ENCODE results near the gene DTNBP1.

Gene DTNBP1

DNA sequence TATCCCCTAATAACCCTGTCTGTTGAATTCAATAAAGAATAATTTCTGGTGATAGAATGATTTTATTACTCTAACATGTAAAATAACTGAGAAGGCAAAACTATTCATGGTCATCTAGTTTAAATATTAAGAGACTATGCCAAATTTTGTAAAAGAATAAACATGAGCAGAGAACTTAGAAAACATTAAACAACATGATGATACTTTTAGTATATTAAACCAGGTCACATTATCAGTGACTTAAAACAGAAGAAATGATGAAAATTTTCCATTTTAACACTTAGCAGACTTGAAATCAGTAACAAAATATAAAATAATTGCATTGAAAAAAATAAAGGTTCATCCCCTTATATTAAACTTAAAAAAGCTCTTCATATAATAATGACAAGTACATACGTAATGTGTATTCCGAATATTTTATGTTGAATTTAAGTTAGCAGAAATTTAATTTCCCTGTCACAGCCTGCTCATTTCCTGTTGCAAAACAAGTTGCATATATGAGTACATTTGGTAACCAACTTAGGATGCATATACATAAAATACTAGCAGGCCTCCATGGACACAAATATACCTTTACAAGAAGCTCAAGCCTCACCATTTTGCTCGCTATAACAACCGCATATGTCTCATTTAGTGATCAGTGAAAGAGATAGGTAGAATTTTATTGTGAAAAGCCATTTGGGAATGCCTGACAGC, 40.6 kb downstream of the DTNBP1 start:
- DNase-seq, result no peak

DNA sequence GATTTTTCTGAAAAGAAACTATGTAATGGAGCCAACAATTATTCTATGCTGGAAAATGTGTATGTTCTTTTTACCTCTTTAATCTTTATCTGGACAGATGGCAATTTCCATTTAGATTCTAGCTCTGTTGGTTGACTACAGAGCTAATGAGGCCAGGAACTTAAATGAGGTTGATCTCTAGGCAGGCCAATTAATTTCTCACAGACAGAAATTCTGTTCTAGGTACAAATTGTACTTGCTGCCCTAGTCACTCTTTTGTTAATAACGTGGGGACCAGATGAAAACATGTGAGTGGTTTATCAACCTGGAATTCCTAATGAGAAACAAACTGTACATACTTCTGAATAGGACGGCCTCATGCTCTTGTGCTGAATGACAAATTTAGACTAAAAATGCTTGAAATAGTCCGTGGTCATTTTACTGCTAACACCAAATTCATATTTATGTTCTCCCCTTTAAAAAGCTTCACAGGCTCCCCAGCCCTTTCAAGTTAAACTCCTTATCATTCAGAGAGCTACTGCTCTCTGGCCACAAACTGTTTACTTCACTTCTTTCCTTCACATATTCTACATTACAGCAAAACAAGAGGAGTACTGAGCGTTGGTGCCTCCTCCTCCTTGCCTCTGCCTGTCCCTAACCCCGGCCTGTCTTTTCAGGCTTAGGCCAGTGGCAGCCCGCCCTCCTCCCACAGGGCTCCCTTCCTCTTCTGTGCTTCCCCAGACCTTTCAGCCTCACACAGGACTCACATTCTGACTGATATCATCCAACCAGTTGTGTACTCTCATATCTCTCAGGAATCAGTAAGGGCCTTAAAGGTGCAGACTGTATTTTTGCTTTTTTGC, 41.4 kb downstream of the DTNBP1 start:
- DNase-seq, result no peak

DNA sequence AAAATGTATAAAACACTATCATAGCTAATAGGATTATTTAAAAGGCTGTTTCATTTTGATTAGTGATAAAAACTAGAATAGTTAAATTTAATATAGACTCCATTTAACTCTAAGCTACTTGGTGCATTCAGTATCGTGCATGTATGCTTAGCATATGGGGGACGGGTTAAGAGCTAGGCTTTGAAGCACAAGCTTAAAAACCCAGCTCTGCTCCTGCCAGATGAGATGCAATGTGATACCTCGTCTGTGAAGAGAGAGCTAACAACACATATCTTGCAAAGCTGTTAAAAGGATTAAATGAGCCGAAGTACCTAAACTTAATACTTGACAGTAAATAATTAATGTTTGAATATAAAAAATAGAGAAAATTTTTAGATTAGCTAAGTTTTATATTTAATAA, 42.2 kb downstream of the DTNBP1 start:
- DNase-seq, result no peak

DNA sequence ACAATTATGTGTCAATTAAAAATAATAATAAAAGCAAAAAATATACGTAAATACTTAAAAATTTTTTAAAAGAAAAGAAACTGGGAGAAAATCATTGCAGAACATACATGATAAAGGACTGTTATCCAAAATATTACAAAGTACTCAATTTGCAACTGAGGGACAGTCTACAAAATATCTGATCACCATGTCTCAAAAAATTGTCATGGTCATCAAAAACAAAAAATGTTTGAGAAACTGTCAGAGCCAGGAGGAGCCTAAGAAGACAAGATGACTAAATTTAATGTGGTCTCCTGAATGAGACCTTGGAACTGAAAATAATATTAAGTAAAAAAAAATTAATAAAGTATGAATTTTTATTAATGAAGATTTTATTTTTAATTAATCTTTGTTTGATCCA, 43.5 kb downstream of the DTNBP1 start:
- no peak for DNase-seq

DNA sequence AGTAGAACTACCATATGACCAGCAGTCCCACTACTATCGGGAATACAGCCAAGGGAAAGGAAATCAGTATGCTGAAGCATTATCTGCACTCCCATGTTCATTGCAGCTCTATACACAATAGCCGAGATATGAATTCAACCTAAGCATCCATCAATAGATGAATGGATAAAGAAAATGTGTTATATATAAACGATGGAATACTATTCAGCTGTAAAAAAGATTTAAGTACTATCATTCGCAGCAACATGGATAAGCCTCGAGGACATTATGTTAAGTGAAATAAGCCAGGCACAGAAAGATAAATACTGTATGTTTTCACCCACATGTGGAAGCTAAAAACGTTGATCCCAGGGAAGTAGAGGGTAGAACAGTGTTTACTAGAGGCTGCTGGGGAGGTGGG, 44.1 kb downstream of the DTNBP1 start:
- no peak for DNase-seq

DNA sequence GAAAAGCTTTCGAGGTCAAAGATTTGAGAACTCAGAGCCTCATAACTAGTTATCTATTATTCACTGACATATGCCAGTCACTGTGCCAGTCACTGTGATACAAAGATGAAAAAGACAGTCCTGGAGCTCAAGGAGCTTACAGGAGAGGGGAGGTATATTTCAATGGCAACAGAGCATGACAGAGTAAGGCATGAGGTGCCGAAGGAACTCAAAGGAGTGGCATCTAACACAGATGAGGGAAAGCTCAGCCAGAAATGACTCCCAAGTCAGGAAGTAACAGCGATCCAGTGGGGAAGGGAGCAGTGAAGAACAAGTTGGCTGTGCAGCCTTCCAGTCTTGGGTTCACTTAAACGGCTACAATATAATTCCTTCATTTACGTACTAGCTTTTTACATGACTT, 46.6 kb downstream of the DTNBP1 start:
- peak; percentile 2 for DNase-seq

DNA sequence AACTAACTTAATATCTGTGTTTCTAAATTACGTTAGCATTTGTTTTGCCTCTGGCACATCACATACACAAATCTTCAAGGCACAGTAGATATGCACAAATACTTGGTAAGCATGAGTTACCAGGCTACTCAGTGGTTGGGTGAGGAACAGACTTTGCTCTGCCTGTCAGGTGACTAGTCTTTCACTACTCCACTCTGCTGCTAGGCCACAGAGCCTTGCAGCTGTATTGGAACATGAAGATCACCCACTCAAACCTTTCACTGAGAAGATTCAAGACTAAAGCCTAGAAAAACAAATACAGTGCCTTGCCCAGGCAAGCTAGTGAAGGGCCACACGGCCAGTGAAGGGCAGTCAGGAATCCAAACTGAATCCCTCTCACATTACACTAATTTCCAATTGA, 47.0 kb downstream of the DTNBP1 start:
- DNase-seq, result peak; percentile 22

DNA sequence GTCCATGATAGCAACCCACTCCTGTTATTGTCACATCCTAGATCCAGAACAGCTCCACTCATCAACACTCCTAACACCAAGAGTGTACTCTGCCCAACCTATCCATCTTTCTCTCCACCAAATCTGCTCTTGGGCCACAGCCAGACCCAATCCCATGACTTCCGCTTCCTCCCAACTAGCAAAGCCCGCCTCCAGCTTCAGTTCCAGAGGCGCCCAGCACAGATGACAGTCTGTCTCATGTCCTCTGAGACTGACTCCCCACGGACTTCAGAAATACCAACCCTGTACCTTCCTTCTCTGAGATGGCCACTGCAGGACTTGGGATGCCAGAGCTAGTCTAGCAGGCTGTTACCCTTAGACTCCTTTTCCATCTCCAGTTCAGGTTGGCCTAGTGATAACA, 48.6 kb downstream of the DTNBP1 start:
- no peak for DNase-seq

DNA sequence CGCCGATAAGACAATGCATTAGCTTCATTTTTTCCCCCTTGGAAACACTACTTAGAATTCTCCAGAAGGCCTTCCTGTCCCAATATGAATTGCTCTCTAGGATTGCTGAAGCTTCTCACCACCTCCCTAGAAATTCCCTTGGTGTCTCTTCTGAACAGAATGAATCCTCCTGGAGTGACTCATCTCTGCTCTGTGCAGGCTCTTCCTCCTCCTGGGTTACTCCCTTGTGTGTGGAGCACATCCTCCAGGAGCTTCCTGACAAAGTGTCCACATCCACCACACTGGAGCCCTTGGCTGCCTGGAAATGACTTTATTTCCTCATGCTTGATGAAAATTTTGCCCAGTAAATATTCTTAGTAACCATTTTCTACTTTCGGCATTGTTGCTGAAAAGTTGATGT, 54.4 kb downstream of the DTNBP1 start:
- DNase-seq, result peak; percentile 87

DNA sequence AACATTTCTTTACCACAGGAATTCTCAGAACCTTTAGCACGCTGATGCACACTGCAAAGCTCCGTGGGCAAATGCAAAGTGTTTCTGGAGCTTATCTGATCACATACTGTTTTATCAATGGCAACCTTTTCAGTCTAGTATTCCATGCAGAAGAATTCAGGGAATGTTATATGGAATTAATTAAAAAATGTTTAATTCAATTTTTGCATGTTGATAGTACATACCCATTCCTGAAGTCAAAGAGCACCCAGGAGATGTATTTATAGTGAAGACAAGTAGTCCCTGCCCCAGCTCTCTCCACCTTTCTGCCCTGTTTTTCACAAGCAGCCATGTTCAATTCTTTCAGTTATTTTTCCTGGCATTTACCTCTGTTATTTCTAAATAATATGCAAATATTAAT, 55.2 kb downstream of the DTNBP1 start:
- no peak for DNase-seq

DNA sequence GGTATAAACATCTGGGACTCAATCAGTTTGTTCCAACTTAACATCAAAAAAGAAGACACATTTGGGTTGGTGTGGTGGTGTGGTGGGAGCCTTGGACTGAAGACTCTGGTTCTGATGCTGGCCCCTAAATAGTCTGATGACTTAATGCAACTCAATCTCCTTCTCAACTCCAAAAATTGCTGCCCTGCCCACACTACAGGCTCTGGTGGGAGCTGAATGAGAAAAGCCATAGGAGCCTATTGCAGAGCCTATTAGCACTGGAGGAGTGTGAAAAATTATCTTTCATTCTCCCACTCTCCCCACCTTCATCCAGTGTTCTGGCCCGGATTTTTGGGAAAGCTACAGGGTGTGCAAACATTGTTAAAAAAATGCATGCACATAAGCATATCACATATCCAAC, 56.5 kb downstream of the DTNBP1 start:
- DNase-seq, result no peak

DNA sequence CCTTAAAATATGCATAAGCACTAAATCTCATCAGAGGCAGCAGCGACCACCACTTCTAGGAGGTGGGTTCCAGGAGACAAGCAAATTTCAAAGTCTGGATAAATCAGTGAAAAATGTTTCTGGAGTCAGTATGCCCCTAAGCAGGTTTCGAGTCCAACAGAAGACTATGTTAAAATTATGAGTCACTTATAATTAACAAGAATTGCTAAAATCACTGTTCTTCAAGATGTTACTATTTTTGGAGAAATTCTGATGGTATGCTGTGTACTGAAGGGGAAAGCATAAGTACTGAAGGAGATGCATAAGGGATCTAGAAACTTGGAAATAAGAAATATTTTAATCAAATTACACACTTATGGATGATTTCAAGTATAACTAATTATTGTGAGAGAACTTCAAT, 58.0 kb downstream of the DTNBP1 start:
- DNase-seq, result no peak

DNA sequence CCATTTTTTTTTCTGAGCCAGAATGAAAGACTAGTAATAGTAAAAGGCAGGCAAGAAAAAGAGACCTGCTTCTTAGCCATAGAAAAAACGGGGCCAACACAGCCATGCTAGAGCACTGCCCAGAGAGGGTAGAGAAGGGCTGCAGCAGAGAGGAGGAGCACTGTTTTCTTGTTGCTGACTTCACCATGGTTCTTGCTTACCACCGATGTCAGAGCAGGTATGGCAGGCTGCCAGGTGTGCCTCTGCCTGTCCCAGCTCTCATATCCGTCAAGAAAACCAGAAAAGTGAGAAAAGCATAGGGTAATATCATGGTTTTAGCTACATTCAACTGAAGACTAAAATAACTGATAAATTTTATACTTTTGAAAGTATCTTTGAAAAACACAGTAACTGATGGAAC, 60.7 kb downstream of the DTNBP1 start:
- no peak for DNase-seq

DNA sequence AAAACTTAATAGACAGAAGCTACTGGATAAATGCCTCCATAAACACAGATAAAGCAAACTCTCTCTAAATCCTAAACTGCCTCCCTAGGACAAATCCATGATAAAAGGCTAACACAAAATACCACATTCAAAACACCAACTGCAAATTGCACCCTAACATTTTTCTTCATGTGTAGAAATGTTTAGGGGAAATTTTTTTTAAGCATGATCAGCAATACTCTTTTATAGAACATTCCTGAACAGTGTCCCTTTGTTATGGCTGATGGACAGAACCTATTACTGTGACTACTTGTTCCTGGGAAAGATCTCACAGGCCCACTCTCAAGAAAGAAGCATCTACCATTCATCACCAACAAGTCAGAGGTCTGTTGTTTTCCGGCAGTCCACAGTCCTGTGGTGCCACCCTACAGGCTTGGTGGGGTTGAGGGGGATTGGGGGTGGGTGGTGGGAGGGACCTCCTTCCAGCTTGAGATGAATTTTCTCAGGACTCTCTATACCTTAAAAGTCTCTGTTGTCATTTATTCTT, 64.5 kb downstream of the DTNBP1 start:
- DNase-seq, result no peak

DNA sequence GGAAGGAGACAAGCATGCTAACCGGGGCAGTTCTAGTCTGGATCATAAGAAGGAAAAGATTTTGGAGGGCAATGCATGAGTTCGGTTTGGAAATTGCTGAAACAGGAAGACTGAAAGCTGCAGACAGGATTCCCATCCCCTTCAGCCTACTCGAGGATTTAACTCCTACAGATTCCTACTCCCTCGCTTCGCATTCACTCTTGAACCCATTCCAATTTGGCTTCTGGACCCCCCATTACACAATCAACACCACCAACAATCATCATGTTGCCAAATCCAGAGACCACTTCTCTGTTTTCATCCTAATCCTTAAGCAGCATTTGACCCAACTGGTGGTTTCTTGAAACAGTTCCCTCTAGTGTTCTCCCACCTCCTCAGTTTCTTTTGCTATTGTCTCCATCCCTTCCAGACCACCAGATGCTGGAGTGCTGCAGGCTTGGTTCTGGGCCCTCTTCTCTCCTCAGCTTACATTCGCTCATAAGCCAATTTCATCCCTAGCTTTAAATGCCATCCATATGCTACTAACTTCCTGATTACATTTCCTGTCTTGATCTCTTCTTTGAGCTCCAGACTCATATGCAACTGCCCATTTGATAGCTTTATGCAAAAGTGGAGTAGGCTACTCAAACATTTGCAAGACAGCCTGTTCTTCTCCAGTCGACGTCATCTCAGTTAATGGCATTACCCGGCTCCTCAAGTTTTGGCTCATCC, 66.5 kb downstream of the DTNBP1 start:
- no peak for DNase-seq

DNA sequence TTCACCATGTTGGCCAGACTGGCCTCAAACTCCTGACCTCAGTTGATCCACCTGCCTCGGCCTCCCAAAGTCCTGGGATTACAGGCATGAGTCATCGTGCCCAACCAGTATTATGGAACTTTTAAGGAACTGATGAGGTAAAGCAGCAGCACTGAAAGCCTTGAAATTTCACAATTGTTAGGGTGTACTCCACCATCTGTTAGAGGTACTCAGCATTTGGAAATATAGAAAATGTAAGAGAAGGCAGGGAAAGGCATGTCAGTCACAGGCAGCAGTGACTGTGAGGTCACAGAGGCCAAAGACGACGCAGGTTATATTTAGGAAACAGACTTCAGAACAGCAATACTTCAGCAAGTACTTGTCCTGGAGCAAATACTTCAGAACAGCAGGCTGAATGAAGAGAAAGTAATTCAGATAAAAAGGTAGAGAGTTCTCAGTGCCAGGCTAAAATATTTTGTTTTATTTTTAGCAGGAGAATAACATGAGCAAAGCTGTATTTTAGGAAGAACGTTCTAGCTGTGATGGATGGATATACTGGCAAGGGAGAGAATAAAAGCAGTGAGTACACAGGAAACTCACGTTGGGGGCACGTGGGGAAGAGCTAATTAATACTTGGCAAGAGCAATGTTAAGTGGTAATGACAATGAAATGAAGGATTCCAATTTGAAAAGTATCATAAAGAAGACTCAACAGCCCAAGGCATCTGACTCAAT, 67.2 kb downstream of the DTNBP1 start:
- DNase-seq, result no peak

DNA sequence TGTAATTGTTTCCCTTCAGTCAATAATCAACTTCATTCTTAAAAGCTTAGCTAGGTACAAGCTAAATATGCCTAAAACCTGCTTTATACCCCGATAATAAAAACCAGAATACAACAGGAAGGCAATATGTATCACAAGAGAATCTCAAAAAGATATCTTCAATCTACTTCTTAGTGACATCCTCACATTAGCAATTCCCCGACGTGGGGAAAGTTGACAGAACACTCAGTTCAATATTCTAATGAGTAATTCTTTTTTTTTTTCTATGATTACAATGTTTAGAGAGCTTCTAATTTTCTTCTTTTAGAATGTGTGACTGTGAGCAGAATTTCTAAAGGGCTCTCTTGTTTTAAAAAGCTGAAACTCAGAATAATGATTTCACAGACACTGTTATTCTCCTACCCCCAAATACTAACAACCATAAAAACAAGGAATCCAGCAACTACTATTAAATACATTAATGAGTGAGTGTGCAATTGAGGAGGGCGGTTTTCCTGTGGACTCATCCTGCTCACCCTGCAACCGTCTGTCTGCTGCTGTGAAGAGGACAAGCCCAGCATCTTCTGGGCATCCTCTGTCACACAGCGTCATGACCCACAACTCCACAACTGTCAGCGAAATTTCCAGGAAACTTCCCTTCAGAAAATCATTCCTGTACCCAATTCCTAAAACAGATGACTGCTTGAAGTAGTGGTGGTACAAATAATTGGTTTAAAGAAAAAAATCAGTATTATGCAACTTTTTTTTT, 68.1 kb downstream of the DTNBP1 start:
- DNase-seq, result no peak

DNA sequence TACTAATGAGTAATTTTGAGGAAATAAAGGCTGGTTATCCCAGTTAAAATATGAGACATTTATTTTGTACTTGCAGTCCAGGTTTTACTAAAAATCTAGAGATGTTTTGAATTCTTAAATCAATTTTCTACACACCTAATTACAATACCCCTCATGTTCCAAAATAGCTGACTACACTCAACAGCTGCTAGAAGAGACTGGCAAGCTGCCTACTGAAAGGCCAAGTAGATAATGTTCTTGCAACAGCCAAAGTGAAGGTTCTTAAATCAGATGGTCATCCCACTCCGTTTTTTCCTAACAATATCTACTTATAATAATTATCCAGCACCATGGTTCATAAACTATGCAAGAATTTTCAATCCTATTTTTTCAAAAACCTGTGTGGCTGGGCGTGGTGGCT, 69.0 kb downstream of the DTNBP1 start:
- DNase-seq, result no peak

DNA sequence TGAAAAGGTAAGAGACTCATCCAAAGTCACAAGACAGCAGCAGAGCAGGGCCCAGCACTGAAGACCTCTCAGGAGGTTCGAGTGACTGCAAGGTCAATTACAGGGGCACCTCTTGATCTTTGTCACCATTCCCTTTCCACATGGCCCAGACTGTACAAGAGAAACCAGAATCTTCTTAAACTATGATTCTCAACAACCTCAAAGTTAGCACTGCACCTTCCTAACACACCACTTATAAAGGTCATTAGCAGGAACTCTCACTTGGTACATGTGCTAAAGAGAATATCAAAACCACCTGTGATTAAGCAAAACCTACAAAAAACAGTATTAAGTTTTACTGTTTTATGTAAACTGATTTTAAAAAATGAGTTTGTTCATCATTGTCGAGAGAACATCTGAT, 70.2 kb downstream of the DTNBP1 start:
- DNase-seq, result no peak

DNA sequence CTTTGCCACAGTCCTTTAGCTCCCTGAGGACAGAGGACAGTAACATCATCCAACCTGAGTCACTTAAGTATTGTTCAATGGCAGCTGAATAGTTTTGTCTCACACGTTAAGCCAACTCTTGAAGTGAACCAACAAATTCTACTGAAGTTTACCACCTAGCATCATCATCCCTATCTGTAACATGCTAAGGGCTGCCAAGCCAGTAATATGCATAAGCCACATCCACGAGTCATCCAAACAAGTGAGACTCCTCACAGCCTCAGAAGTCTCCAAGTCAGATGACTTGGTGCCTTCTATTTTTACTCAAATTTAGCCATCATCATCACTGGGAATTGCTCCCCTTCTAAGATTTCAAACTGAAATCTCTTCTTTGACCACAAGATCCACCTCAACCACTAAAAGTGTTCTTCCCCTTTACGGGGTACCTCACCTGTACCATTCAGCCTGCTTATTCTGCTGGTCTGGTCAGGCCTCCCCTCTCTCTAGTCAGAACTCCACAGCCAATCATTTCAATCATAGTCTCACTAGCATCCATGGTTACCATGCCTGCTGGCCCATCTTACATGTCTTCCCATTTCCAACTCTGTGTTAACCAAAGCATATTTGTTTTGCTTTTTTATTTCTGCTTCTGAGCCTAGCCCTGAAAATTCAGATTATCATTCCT, 73.7 kb downstream of the DTNBP1 start:
- peak; percentile 37 for DNase-seq

DNA sequence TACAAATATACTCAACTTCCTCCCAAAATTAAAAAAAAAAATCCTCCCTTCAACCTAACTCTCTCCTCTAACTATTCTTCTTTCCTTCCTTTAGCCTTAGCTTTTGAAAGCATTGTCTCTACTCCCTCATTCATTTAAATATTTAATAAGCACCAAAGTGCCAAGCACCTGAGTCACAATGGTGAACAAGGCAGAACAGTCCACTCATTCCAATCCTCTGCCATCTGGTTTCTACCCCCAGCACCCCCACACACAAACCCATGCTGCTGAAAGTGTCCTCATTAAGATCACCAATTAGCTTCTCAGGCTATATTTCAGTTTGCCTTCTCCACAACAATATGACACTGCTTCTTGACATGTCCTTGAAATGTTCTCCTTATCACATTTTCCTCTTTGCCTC, 76.3 kb downstream of the DTNBP1 start:
- DNase-seq, result no peak

DNA sequence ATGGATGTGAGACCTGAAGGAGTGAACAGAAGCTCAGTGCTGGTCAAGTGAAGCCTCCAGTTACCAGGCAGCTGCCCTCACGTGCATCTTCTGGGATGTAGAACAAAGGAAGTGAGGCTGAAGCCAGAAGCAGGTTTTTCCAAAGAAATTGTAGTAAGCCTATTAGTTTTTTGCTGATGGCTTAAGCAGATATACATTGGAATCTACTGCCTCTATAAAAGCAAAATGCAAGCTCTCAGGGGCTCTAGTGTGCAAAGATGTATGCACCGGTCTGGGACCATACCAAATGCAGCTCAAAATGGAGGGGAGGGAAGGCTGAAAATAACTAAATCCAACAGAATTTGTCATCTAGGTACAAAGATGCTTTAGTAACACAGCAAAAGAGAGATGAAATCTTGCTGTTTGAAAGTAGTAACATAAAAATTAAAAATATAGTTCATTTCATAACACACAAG, 77.0 kb downstream of the DTNBP1 start:
- no peak for DNase-seq
